NT2/D1 (cell line): Measurements from ENCODE around the gene AHRR.
"Not testable (repeated sequence)": the region's sequence is repeated elsewhere in the genome, so short reads cannot be mapped to it uniquely, and the experiment has no call there.

Experiments used
- DNase-seq: peaks from one replicate; pipeline ENCODE4 v3.0.0-alpha.2; 2011; ENCODE audit warnings: low read depth, low spot score
- H3K27me3 ChIP-seq: 2 replicates; pipeline ENCODE4 v1.6.0; 2011; ENCODE audit warnings: mild to moderate bottlenecking; ENCODE audit not compliant: insufficient read length, insufficient read depth
- H3K36me3 ChIP-seq: 2 replicates; pipeline ENCODE4 v1.6.1; 2011; ENCODE audit warnings: mild to moderate bottlenecking, low read length, mixed read lengths; ENCODE audit not compliant: insufficient read depth, insufficient read length
- H3K4me1 ChIP-seq: 2 replicates; pipeline ENCODE4 v1.5.1; 2011; ENCODE audit not compliant: insufficient read depth, insufficient read length
- H3K4me3 ChIP-seq: 2 replicates; pipeline ENCODE4 v1.5.1; 2011; ENCODE audit warnings: low read depth; ENCODE audit not compliant: insufficient read length
- H3K9ac ChIP-seq: 2 replicates; pipeline ENCODE4 v1.6.0; 2011; ENCODE audit warnings: low read depth; ENCODE audit not compliant: insufficient read length
- H3K9me3 ChIP-seq: 2 replicates; pipeline ENCODE4 v1.5.1; 2011; ENCODE audit warnings: mild to moderate bottlenecking, low read length; ENCODE audit not compliant: insufficient read depth
- SUZ12 ChIP-seq: IDR thresholded peaks from 2 replicates; pipeline ENCODE4 v1.6.1; 2011; ENCODE audit not compliant: insufficient read length, insufficient read depth; ENCODE audit errors: extremely low read depth
- YY1 ChIP-seq: IDR thresholded peaks from 2 replicates; pipeline ENCODE4 v1.6.1; 2011; ENCODE audit not compliant: insufficient read length, insufficient read depth
- ZNF274 ChIP-seq: IDR thresholded peaks from 2 replicates; pipeline ENCODE4 v1.6.1; 2011; ENCODE audit warnings: mild to moderate bottlenecking, low read depth, low read length

The AHRR gene

DNA sequence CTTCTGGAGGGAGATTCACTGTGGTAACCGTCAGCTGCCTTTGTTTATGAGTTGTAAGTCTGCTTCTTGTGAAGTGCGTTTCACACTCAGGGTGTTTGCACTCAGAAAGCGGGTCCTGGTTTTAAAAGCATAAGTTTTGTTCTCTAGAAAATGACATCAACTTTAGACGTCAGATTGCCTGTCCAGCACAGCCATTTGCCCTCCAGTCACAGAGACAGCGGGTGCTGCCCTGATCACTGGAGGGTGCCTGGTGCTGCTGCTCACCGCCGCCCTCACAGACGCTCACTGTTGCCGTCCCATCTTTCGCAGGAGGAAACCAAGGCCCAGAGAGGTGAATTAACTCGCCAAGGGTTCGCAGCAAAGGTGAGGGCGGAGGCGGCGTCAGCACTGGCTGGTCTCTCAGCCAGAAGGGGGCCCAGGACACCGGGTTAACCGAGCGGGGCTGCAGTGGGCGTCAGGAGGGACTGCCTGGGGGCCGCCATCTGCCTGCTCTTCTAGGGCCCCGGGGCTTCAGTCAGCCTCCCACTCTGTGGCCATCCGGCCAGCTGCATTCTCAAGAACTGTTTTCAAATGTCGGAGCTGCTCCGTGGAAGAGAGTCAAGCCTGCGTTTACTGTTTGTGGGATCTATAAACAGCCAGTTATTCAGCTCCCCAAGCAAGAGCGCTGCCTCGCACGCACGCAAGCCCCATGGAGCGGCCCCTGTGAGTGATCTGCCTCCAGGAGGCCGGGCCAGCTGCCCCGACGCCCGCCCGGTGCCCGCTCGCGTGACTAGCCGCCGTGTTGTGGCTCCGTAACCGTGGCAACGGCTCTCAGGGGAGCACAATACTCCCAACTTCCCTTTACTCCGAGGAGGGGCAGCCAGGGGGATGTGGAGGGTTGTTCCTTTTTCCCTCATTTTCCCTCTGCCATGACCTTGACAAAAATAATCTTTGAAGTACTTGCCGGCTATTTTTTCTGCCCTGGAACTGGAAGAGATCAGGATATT lies 78.1 kb downstream of the AHRR start:
- DNase-seq: no peak
- TF ChIP-seq SUZ12 (no peak), ZNF274 (no peak), YY1 (no peak)
- Histone ChIP-seq H3K36me3 (peaks cover 2% of the 10 kb centered on the region), H3K4me3 (no peak overlapping the region), H3K9ac (peak overlapping the region; percentile 21), H3K27me3 (no peaks in the 10 kb centered on the region), H3K9me3 (no peaks in the 10 kb centered on the region), H3K4me1 (peaks cover 9% of the 10 kb centered on the region)

DNA sequence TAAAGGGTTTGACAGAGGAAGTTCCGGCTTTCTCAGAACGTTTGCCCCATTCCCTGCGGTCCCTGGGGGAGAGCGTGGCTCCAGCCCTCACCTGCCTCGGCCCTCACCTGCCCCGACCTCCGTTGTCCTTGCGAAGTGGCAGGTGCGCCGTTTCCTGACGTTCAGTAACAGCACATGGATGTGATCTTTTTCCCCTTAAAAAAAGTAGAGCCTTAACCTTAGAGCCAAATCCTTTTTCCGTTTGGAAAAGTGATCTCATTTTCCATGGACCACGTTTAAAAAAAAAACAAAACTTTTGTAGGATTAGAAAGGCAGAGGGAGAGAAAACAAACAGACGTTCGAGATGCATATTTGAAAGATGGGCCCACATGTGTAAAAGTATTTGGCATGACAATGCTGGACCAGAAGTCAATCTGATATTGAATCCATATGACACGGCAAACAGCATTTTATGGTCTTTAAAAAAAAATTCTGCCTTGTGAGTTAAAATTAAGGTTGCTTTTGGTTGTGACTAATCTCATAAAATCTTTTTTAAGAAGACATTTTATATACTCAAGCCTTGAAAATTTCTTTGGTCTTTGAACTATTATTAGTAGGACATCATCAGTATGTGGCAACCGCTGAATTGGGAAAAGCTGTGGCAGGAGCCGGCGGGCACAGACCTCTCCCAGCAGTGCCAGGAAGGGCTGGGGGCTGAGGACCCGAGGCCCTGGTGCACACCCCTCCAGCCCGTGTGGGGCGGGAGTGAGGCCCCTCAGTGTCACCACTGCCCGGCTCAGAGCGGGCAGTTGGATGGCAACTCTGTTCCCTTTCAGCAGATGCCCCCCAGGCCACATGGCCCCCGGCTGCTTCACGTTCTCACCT lies 79.0 kb downstream of the AHRR start:
- peaks cover 2% of the 10 kb centered on the region for H3K36me3 ChIP-seq
- H3K4me1 ChIP-seq: peaks cover 6% of the 10 kb centered on the region
- DNase-seq: no peak
- no peak overlapping the region for H3K9ac ChIP-seq
- TF ChIP-seq YY1: no peak
- no peak for TF ChIP-seq ZNF274
- TF ChIP-seq SUZ12: no peak
- no peaks in the 10 kb centered on the region for H3K9me3 ChIP-seq
- no peaks in the 10 kb centered on the region for H3K27me3 ChIP-seq
- no peak overlapping the region for H3K4me3 ChIP-seq

DNA sequence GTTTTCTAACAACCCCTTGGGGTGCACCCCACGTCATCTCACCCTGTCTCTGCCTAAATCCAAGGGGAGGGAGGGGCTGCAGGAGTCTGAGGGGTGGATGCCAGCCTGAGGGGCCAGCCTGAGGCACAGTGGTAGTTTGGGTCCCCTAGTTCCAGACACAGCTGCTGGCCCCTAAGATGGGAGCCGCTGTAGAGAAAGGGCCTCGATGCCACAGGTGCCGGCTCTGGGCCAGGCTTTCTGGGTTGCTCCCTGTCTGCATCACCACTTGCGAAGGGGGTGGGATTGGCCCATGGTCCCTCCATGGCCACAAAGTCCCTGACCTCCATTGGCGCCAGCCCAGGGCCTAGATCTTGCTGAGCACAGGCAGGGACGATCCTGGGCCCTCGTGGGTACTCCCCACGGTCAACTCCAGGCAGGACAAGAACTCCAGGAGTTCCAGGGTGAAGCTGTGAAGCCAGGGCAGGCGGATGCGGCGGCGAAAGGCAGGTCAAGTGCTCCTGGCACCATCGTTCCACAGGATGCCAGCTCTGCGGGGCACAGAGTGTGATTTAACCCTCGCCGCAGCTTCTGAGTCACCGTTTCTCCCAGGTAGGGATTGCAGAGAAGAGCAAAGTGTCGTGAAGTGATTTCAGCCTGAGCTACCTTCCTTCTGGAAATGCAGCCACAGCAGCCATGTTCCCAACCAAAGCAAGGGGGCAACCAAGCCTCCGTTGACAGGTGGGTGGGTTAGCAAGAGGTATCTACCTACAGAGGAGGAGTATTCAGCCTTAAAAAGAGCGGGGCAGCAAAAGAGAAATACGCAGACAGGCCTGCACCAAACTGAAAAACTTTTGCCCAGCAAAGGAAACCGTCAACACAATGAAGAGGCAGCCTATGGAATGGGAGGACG lies 79.9 kb downstream of the AHRR start:
- peaks cover 6% of the 10 kb centered on the region for H3K4me1 ChIP-seq
- TF ChIP-seq SUZ12 (no peak), ZNF274 (no peak), YY1 (no peak)
- no peaks in the 10 kb centered on the region for H3K27me3 ChIP-seq
- H3K4me3 ChIP-seq: no peak overlapping the region
- no peak overlapping the region for H3K9ac ChIP-seq
- no peak for DNase-seq
- H3K9me3 ChIP-seq: no peaks in the 10 kb centered on the region
- peaks cover 2% of the 10 kb centered on the region for H3K36me3 ChIP-seq

DNA sequence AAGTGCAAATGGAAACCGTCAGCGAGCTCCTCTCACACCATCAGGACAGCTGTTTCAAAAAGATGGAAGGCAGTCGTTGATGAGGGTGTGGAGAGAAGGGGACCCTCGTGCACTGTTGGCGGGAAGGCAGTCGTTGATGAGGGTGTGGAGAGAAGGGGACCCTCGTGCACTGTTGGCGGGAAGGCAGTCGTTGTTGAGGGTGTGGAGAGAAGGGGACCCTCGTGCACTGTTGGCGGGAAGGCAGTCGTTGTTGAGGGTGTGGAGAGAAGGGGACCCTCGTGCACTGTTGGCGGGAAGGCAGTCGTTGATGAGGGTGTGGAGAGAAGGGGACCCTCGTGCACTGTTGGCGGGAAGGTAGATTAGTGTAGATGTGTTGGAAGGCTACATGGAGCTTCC lies 80.7 kb downstream of the AHRR start:
- H3K9ac ChIP-seq, H3K36me3 ChIP-seq, H3K4me1 ChIP-seq, H3K9me3 ChIP-seq, DNase-seq, H3K4me3 ChIP-seq, H3K27me3 ChIP-seq: not testable (repeated sequence)

DNA sequence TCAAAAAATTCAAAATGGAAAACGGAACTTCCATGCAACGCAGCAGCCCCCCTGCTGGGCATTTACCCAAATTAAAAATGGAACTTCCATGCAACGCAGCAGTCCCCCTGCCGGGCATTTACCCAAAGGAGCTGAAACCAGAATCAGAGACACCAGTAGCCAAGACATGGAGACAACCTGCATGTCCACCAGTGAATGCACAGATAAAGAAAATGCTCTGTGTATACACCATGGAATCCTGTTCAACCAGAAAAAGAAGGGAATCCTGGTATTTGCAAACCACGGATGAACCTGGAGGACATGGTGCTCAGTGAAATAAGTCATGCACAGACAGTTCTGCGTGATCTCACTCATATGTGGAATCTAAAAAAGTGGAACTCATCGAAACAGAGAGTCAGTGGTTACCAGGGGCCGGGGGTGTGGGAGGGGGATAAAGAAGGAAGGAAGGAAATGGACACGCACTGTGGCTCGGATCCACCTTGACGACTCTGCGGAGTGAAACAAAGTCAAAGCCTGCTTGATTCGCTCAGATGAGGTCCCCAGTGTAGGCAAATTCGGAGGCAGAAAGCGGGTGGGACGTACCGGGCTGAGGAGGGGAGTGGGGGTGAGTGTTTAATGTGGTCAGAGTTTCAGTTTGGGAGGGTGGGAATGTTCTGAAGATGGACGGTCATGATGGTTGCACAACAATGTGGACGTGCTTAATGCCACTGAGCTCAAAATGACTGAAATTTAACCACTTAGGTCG lies 81.3 kb downstream of the AHRR start:
- Histone ChIP-seq H3K9ac (no peak overlapping the region), H3K4me3 (no peak overlapping the region), H3K27me3 (no peaks in the 10 kb centered on the region), H3K9me3 (no peaks in the 10 kb centered on the region), H3K36me3 (peaks cover 2% of the 10 kb centered on the region), H3K4me1 (peaks cover 6% of the 10 kb centered on the region)
- no peak for TF ChIP-seq SUZ12
- TF ChIP-seq YY1: no peak
- TF ChIP-seq ZNF274: no peak
- DNase-seq: no peak

DNA sequence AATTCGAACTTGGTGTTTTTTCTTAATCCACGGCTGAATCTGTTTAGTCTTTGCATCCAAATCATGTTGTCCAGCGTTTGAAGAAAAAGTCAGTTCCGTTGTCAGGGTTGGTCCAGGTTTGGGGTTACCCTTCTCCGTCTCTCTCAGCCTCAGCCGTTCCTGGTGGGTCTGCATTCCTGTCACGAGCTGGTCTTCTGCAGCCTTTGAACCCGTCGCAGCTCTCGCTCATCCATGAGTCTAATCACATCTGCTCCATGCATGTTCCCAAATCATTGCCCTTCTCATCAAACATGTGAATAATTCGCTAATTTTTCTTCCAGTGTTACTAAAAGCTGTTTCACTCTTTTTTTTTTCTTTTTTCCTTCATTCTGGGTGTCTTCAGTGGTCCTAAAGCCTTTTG lies 82.5 kb downstream of the AHRR start:
- DNase-seq: no peak
- Histone ChIP-seq H3K4me3 (no peak overlapping the region), H3K27me3 (no peaks in the 10 kb centered on the region), H3K36me3 (peaks cover 2% of the 10 kb centered on the region), H3K4me1 (peaks cover 3% of the 10 kb centered on the region), H3K9me3 (no peaks in the 10 kb centered on the region), H3K9ac (no peak overlapping the region)
- TF ChIP-seq SUZ12 (no peak), YY1 (no peak), ZNF274 (no peak)
